ENCODE data around the gene SMURF2. TPM values are rescaled to one million over a fixed set of nuclear protein-coding genes. Genes with fewer than 3 reads are reported as not detected.

The SMURF2 gene
- total RNA-seq, 1 experiment from 2014 or later: 127 TPM

DNA sequence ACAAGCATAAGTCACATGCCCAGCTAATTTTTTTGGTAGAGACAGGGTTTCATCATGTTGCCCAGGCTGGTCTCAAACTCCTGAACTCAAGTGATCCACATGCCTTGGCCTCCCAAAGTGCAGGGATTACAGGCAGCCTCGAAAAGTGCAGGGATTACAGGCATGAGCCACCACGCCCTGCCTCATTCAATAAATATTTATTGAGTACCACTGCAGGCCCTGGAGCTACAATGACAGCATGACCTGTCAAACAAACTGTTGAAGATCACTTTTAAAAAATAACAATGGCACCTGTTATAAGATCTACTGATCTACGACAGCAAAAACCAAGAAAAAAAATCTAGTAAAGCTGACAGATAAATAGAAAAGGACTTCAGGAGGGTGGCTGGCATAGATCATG is 79.1 kb downstream of the SMURF2 start:
- TF ChIP-seq EZH2phosphoT487 (IDR thresholded peaks at IDR 0.05; ENCODE audit: borderline replicate concordance): no peak
- TF ChIP-seq CEBPB (IDR thresholded peaks at IDR 0.05; ENCODE audit: low read depth): no peak
- TF ChIP-seq POLR2A (IDR thresholded peaks at IDR 0.05; ENCODE audit: borderline replicate concordance, extremely low read depth, insufficient read depth, insufficient read length): no peak
- TF ChIP-seq, protein P1, sequence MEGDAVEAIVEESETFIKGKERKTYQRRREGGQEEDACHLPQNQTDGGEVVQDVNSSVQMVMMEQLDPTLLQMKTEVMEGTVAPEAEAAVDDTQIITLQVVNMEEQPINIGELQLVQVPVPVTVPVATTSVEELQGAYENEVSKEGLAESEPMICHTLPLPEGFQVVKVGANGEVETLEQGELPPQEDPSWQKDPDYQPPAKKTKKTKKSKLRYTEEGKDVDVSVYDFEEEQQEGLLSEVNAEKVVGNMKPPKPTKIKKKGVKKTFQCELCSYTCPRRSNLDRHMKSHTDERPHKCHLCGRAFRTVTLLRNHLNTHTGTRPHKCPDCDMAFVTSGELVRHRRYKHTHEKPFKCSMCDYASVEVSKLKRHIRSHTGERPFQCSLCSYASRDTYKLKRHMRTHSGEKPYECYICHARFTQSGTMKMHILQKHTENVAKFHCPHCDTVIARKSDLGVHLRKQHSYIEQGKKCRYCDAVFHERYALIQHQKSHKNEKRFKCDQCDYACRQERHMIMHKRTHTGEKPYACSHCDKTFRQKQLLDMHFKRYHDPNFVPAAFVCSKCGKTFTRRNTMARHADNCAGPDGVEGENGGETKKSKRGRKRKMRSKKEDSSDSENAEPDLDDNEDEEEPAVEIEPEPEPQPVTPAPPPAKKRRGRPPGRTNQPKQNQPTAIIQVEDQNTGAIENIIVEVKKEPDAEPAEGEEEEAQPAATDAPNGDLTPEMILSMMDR (IDR thresholded peaks at IDR 0.05 in 2 of 3, conservative IDR thresholded peaks at IDR 0.05 in 1 of 3; ENCODE audit: borderline replicate concordance in 1 of 3, insufficient read depth in 1 of 3, low read depth in 2 of 3, low read length in 2 of 3): no peak
- TF ChIP-seq SP1 (IDR thresholded peaks at IDR 0.05; ENCODE audit: low read depth): no peak
- TF ChIP-seq JUND (IDR thresholded peaks at IDR 0.05): no peak
- no peak for TF ChIP-seq ZNF274 (IDR thresholded peaks at IDR 0.05; ENCODE audit: low read depth, low read length)
- TF ChIP-seq CBX3 (IDR thresholded peaks at IDR 0.05; ENCODE audit: low read depth): no peak
- no peak for TF ChIP-seq EGR1 (IDR thresholded peaks at IDR 0.05; ENCODE audit: low read depth)
- no peak for TF ChIP-seq ZFX (IDR thresholded peaks at IDR 0.05)
- no peak for TF ChIP-seq TCF7L2 (IDR thresholded peaks at IDR 0.05; ENCODE audit: borderline replicate concordance, extremely low read depth, insufficient read depth, insufficient read length)
- no TSS peak for BruUV-seq (replicated peaks)

More for the DNA sequence above, 79.1 kb downstream of the SMURF2 start:
- intact Hi-C loops (cut with micrococcal nuclease): no loop called here
- peaks cover 68 to 75% of the 10 kb centered on the region in 2 experiments for H3K36me3 ChIP-seq (ENCODE audit: control insufficient read depth in 1 of 2, insufficient read depth in 2 of 2, low read length in 2 of 2)
- DNase-seq (ENCODE audit: low read depth, low spot score) (no peak), ATAC-seq (no peak)
- no peaks in the 10 kb centered on the region for H3K4me1 ChIP-seq (ENCODE audit: control insufficient read depth in 1 of 2, insufficient read depth in 2 of 2, low read length in 2 of 2)
- RAD21 ChIA-PET (ENCODE audit: low non-redundant PET in 1 of 2, low total read pairs in 2 of 2, uncharacterized antibody in 2 of 2, unreplicated experiment in 2 of 2): no interaction called here
- H2AFZ ChIP-seq (ENCODE audit: low read depth, low read length, poor library complexity, severe bottlenecking): no peak overlapping the region
- H3K9me2 ChIP-seq (ENCODE audit: insufficient read depth): no peaks in the 10 kb centered on the region
- H3K4me3 ChIP-seq (replicated peaks in 1 of 2; ENCODE audit: low read depth in 1 of 2, low read length in 2 of 2): no peak overlapping the region
- CTCF ChIA-PET: no interaction called here
- H4K20me1 ChIP-seq (ENCODE audit: insufficient read depth): peaks cover 28% of the 10 kb centered on the region; the same call in 1 of the 2 replicates
- H3K9me3 ChIP-seq (ENCODE audit: control insufficient read depth in 1 of 2, insufficient read depth in 1 of 2, low read depth in 1 of 2, low read length in 2 of 2): no peaks in the 10 kb centered on the region
- no peaks in the 10 kb centered on the region for H3K27me3 ChIP-seq (ENCODE audit: insufficient read depth, low read length)
- POLR2A ChIA-PET: no interaction called here
- no peak overlapping the region for H3K27ac ChIP-seq (ENCODE audit: low read depth, low read length)
- H3K79me2 ChIP-seq (ENCODE audit: insufficient read depth, low read length): peaks cover 77% of the 10 kb centered on the region
- H3K4me2 ChIP-seq (ENCODE audit: low read length): no peak overlapping the region
- no peak overlapping the region for H3K9ac ChIP-seq (ENCODE audit: low read length)

Measured in HCT116 (cell line).